Endodermal cell (in vitro differentiated cells): ENCODE results near the gene ZNF550. TPM values are rescaled to one million over a fixed set of nuclear protein-coding genes. Genes with fewer than 3 reads are reported as not detected.

ENCODE experiments used
- total RNA-seq, 2 donors: library from RNA; stranded (reverse); fragmentation: NEBNext Ultra II Directional in 1 of 2; extraction: Animal tissue kit (Norgen Biotek cat#: 25700) in 1 of 2; gene quantifications; 2 replicates in 1 of 2; 3 replicates in 1 of 2; pipeline ENCODE4 v1.2.1, GENCODE V29; 2021

The ZNF550 gene
- total RNA-seq, 2 donors from 2014 or later, result 12.3 to 16.2 TPM

Other genes starting within 250 kb of the ZNF550 start
- gene ZNF543, start 239.4 kb downstream of the ZNF550 start, total RNA-seq, result 10 to 100 TPM in 1 of 2 donors, 1 to 10 TPM in 1; 6.2 to 13.4 TPM
- 10 to 100 TPM; 11.6 to 12.3 TPM for gene ZNF304, start 208.6 kb downstream of the ZNF550 start, total RNA-seq
- 1 to 10 TPM; 9.2 to 9.5 TPM for gene TRAPPC2B, start 196.3 kb downstream of the ZNF550 start, total RNA-seq
- gene ZNF547, start 196.3 kb downstream of the ZNF550 start, total RNA-seq, result 1 to 10 TPM; 1.5 to 3.5 TPM
- gene ZNF548, start 170.0 kb downstream of the ZNF550 start, total RNA-seq, result 10 to 100 TPM; 15.2 to 15.5 TPM
- 1 to 10 TPM; 7.6 to 9.2 TPM for gene ZNF17, start 148.7 kb downstream of the ZNF550 start, total RNA-seq
- 10 to 100 TPM; 25.0 to 28.5 TPM for gene ZNF749, start 124.5 kb downstream of the ZNF550 start, total RNA-seq
- 1 to 10 TPM in 1 of 2 donors, under 1 TPM in 1; 0.68 to 1.2 TPM for gene VN1R1, start 102.7 kb downstream of the ZNF550 start, total RNA-seq
- 10 to 100 TPM in 1 of 2 donors, 1 to 10 TPM in 1; 9.1 to 11.8 TPM for gene ZNF772, start 82.3 kb downstream of the ZNF550 start, total RNA-seq
- gene ZNF419, start 72.1 kb downstream of the ZNF550 start, total RNA-seq, result 10 to 100 TPM; 16.8 to 17.0 TPM
- 10 to 100 TPM in 1 of 2 donors, 1 to 10 TPM in 1; 7.9 to 12.4 TPM for gene ZNF773, start 59.9 kb downstream of the ZNF550 start, total RNA-seq
- 10 to 100 TPM in 1 of 2 donors, 1 to 10 TPM in 1; 9.5 to 14.0 TPM for gene ZNF549, start 32.5 kb downstream of the ZNF550 start, total RNA-seq
- 1 to 10 TPM; 8.0 to 9.1 TPM for gene ZNF416, start 19.0 kb upstream of the ZNF550 start, total RNA-seq
- gene ZIK1, start 24.3 kb upstream of the ZNF550 start, total RNA-seq, result 10 to 100 TPM; 15.8 to 25.7 TPM
- gene ZNF530, start 40.0 kb upstream of the ZNF550 start, total RNA-seq, result 10 to 100 TPM in 1 of 2 donors, 1 to 10 TPM in 1; 5.6 to 10.1 TPM
- 10 to 100 TPM; 30.8 to 37.5 TPM for gene ZNF134, start 54.4 kb upstream of the ZNF550 start, total RNA-seq
- 10 to 100 TPM; 17.4 to 20.7 TPM for gene ZNF211, start 73.3 kb upstream of the ZNF550 start, total RNA-seq
- gene ZSCAN4, start 109.1 kb upstream of the ZNF550 start, total RNA-seq, result not detected
- gene ZNF551, start 122.1 kb upstream of the ZNF550 start, total RNA-seq, result 10 to 100 TPM; 15.2 to 19.0 TPM
- 10 to 100 TPM; 15.9 to 21.2 TPM for gene ZNF154, start 149.3 kb upstream of the ZNF550 start, total RNA-seq
- gene ZNF671, start 167.8 kb upstream of the ZNF550 start, total RNA-seq, result 1 to 10 TPM; 6.0 to 9.6 TPM
- gene ZNF776, start 187.0 kb upstream of the ZNF550 start, total RNA-seq, result 10 to 100 TPM; 16.2 to 21.4 TPM
- gene ZNF586, start 209.8 kb upstream of the ZNF550 start, total RNA-seq, result 10 to 100 TPM; 15.1 to 17.0 TPM